ENCODE measurements around the gene CCDC68.

DNA sequence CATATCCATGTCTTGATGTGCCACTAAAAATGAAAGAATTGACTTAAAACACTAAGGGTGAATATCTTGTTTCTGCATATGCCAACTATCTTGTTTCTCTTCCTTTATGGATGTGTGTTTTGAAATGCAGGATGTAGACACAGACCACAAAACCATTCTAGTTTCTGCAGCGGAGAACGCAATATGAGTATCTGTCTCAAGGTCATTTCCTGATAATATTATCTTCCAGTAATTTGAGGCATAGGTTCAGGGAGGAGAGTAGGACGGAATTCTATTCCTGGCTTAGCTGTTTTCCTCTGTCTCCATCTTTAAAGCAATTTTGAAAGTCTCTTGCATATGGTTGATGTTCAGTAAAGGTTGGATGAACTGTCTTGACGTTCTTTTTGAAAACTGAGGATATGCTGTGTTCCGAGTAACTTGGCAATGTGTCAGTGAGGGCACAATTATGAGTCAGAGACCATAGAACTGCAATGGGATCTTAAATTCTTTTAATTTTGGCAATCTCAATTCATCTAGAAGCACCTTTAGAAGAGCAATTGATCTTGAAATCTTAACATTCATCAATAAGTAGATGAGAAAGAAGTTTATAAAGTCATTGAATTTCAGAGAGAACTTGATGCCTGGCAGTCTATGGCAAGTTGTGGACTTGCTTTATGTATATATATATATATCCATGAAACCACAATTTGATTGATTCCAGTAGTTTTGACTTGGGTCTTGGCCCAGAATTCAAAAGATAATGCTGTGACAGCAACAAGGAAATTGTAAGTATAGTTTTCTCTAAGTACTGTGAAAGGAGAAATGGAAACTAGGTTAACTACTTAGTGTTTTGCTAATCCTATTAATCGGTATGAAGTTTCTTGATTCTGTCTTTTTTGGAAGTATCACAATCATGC, 106.2 kb downstream of the CCDC68 start:
- TF ChIP-seq CTCF (conservative IDR thresholded peaks at IDR 0.05; ENCODE audit: low read depth, low read length) (no peak), EZH2 (IDR thresholded peaks at IDR 0.05; ENCODE audit: borderline replicate concordance, low read depth, low read length, poor library complexity, severe bottlenecking) (no peak)

All from A673 (cell line).